ENCODE data around the gene F7. TPM values are rescaled to one million over a fixed set of nuclear protein-coding genes. Genes with fewer than 3 reads are reported as not detected.

The F7 gene
- total and polyA plus RNA-seq, 2 of the 4 experiments (the other 2 are of a cell fraction), result under 0.01 to 0.07 TPM

DNA sequence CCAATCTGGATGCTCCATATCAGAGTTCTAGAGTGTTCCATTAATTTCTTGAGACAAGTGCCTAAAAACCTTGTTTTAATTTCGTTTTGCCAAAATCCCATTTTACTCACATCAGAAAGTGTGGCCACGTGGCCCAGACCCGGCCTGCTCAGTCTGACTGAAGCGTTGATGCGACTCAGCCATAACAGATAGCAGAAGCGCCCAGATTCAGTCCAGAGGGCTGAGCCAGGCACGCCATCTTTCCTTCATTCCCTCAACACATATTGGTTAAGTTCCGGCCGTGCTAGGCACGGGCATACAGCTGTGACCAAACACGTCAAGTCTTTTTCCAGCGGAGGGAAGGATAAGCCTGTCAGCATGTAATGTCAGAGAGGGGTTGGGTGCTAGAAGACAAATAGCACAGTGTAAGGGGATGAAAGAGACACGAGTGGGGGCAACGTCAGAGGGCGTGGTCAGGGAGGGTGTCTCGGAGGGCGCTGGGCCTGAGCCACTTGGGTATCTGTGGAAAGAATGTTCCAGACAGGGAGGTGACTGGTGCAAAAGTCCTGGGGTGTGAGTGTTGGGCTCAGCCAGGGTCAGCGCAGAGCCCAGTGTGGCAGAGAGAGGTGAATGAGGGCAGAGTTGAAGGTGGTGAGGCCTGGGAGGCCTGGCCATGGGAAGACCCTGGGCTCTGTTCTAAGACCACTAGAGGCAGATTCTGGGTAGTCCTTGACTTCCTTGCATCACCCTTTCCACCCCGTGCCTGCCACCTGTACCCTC lies 20.1 kb downstream of the F7 start:
- Histone ChIP-seq H3K4me1 (ENCODE audit: control insufficient read depth, insufficient read depth, low read length) (peaks cover 3% of the 10 kb centered on the region; the same call in 1 of the 2 replicates), H3K4ac (ENCODE audit: low read depth, low read length) (no peak overlapping the region), H3K27ac (ENCODE audit: insufficient read depth, low read length) (no peak overlapping the region), H3K4me2 (ENCODE audit: low read depth, low read length) (no peak overlapping the region), H2BK120ac (ENCODE audit: low read depth, low read length) (no peak overlapping the region), H3K36me3 (ENCODE audit: control insufficient read depth, insufficient read depth, low read length) (no peaks in the 10 kb centered on the region), H2AFZ (replicated peaks; ENCODE audit: low read length, poor library complexity) (no peak overlapping the region), H3K23ac (ENCODE audit: low read depth, low read length) (no peak overlapping the region), H3K9me3 (ENCODE audit: control insufficient read depth, insufficient read depth, low read length) (no peaks in the 10 kb centered on the region), H3K79me1 (ENCODE audit: low read depth in 1 of 2, low read length in 2 of 2) (no peaks in the 10 kb centered on the region), H3K27me3 (ENCODE audit: control insufficient read depth, insufficient read depth, low read length) (peaks cover 9% of the 10 kb centered on the region; the same call in 1 of the 2 replicates), H3K14ac (replicated peaks; ENCODE audit: low read depth, low read length) (no peak overlapping the region), H2BK5ac (ENCODE audit: low read depth, low read length, poor library complexity, severe bottlenecking) (no peak overlapping the region), H2BK15ac (ENCODE audit: low read depth, low read length) (no peak overlapping the region), H2BK20ac (ENCODE audit: low read depth, low read length) (no peak overlapping the region), H2AK5ac (ENCODE audit: low read depth, low read length) (no peak overlapping the region), H4K20me1 (ENCODE audit: insufficient read depth, low read length) (no peaks in the 10 kb centered on the region), H3K9ac (ENCODE audit: low read depth, low read length) (no peak overlapping the region), H3K9me1 (ENCODE audit: insufficient read depth, low read length) (peaks cover 6% of the 10 kb centered on the region; the same call in 1 of the 2 replicates), H4K5ac (ENCODE audit: low read depth, low read length) (no peak overlapping the region), H3K4me3 (ENCODE audit: insufficient read depth, low read depth, low read length) (no peak overlapping the region), H4K8ac (ENCODE audit: low read depth in 2 of 2, low read length in 2 of 2) (no peak overlapping the region), H2AK9ac (replicated peaks; ENCODE audit: low read depth, low read length, poor library complexity) (no peak overlapping the region), H3K56ac (ENCODE audit: extremely low read depth, insufficient read depth, low read length) (no peak overlapping the region), H4K91ac (ENCODE audit: insufficient read depth, low read depth, low read length) (no peak overlapping the region), H3K18ac (ENCODE audit: low read depth, low read length) (no peak overlapping the region)
- POLR2A ChIA-PET (ENCODE audit: unreplicated experiment), result no interaction called here
- 76% methylated on average over 9 of the region's 19 CpGs; no CpG with 5 or more reads in 1 of the 2 experiments for WGBS, 2 experiments (ENCODE audit: extremely low coverage in 2 of 2, insufficient read length in 1 of 2)
- dilution Hi-C loops (cut with HindIII; ENCODE audit: low sequenced_read_pairs, unreplicated experiment), result no loop called here
- no TSS peak for BruUV-seq (replicated peaks)
- ATAC-seq (ENCODE audit: low read depth) (no peak), DNase-seq (no peak)
- CTCF ChIA-PET, result no interaction called here
- in situ Hi-C loops (cut with MboI; ENCODE audit: low sequenced_read_pairs), result no loop called here
- TF ChIP-seq, protein P1, sequence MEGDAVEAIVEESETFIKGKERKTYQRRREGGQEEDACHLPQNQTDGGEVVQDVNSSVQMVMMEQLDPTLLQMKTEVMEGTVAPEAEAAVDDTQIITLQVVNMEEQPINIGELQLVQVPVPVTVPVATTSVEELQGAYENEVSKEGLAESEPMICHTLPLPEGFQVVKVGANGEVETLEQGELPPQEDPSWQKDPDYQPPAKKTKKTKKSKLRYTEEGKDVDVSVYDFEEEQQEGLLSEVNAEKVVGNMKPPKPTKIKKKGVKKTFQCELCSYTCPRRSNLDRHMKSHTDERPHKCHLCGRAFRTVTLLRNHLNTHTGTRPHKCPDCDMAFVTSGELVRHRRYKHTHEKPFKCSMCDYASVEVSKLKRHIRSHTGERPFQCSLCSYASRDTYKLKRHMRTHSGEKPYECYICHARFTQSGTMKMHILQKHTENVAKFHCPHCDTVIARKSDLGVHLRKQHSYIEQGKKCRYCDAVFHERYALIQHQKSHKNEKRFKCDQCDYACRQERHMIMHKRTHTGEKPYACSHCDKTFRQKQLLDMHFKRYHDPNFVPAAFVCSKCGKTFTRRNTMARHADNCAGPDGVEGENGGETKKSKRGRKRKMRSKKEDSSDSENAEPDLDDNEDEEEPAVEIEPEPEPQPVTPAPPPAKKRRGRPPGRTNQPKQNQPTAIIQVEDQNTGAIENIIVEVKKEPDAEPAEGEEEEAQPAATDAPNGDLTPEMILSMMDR (conservative IDR thresholded peaks at IDR 0.05; ENCODE audit: low read depth, low read length), result no peak
- TF ChIP-seq CHD1 (IDR thresholded peaks at IDR 0.05; ENCODE audit: low read depth, low read length), result no peak
- no peak for TF ChIP-seq SMC3 (IDR thresholded peaks at IDR 0.05; ENCODE audit: low read depth, low read length)
- no peak for TF ChIP-seq BHLHE40 (IDR thresholded peaks at IDR 0.05; ENCODE audit: low read depth, low read length)
- no peak for TF ChIP-seq FOS (IDR thresholded peaks at IDR 0.05; ENCODE audit: low read depth, low read length)
- TF ChIP-seq, protein P2, sequence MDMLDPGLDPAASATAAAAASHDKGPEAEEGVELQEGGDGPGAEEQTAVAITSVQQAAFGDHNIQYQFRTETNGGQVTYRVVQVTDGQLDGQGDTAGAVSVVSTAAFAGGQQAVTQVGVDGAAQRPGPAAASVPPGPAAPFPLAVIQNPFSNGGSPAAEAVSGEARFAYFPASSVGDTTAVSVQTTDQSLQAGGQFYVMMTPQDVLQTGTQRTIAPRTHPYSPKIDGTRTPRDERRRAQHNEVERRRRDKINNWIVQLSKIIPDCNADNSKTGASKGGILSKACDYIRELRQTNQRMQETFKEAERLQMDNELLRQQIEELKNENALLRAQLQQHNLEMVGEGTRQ (IDR thresholded peaks at IDR 0.05; ENCODE audit: low read depth, low read length), result no peak
- TF ChIP-seq POLR2A (IDR thresholded peaks at IDR 0.05; ENCODE audit: low read depth, low read length), result no peak
- no peak for TF ChIP-seq MXI1 (IDR thresholded peaks at IDR 0.05; ENCODE audit: borderline replicate concordance, low read depth, low read length)
- TF ChIP-seq RCOR1 (IDR thresholded peaks at IDR 0.05; ENCODE audit: insufficient replicate concordance, low read length), result no peak
- no peak for TF ChIP-seq MAZ (IDR thresholded peaks at IDR 0.05; ENCODE audit: borderline replicate concordance, low read depth, low read length)
- TF ChIP-seq CEBPB (IDR thresholded peaks at IDR 0.05; ENCODE audit: low read depth, low read length), result no peak
- no peak for TF ChIP-seq MAFK (IDR thresholded peaks at IDR 0.05; ENCODE audit: low read depth, low read length)
- no peak for TF ChIP-seq RAD21 (IDR thresholded peaks at IDR 0.05; ENCODE audit: low read length)
- TF ChIP-seq, protein P3, sequence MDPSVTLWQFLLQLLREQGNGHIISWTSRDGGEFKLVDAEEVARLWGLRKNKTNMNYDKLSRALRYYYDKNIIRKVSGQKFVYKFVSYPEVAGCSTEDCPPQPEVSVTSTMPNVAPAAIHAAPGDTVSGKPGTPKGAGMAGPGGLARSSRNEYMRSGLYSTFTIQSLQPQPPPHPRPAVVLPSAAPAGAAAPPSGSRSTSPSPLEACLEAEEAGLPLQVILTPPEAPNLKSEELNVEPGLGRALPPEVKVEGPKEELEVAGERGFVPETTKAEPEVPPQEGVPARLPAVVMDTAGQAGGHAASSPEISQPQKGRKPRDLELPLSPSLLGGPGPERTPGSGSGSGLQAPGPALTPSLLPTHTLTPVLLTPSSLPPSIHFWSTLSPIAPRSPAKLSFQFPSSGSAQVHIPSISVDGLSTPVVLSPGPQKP (IDR thresholded peaks at IDR 0.05; ENCODE audit: borderline replicate concordance, low read depth, low read length), result no peak
- TF ChIP-seq RFX5 (IDR thresholded peaks at IDR 0.05; ENCODE audit: low read depth, low read length), result no peak
- intact Hi-C loops (cut with micrococcal nuclease), result no loop called here
